Testis (tissue), 2 donors: ENCODE results near the gene A3GALT2.

ENCODE experiments used
- POLR2A ChIP-seq: fragments of 450-650 bp; IDR thresholded peaks from one replicate; pipeline ENCODE4 v1.6.1; 2017; ENCODE audit warnings: antibody characterized with exemption, mild to moderate bottlenecking, moderate library complexity
- TF ChIP-seq, protein P1 (sequence below), 3 experiments: fragments of 450-650 bp in 2 of 3; fragments of 200-600 bp in 1 of 3; sonication (generic) in 1 of 3; IDR thresholded peaks; one replicate each; pipeline ENCODE4 v1.5.1; 2016 to 2019; ENCODE audit warnings: antibody characterized with exemption in 3 of 3, mild to moderate bottlenecking in 2 of 3, moderate library complexity in 1 of 3

DNA sequence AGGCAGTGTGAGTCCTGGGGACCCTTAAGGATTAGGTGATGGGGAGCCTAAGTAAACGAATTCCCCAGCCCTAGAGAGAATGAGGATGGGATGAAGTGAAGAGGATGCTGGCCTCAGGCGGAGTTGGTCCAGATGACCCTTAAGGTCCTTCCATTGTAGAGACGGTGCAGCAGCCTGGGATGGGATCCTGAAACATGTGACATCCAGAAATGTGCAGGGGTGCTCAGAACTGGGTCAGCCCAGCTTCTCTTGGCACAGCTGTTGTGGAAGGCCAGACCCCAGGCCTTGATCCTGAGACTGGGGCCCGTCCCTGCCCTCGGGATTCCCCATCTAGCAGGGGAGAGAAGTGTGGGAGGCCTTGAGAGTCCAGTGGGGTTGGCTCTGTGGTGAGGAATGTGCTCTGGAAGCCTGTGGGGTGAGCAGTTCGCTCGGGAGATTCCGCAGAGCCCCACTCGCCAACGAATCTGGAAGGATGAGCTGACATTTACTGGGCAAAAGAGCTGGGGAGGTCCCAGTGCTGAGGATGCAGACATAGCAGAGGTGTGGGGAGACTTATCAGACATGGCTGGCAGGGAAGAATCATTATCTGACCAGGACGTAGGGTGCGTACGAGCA lies 28.1 kb downstream of the A3GALT2 start:
- TF ChIP-seq, protein P1, sequence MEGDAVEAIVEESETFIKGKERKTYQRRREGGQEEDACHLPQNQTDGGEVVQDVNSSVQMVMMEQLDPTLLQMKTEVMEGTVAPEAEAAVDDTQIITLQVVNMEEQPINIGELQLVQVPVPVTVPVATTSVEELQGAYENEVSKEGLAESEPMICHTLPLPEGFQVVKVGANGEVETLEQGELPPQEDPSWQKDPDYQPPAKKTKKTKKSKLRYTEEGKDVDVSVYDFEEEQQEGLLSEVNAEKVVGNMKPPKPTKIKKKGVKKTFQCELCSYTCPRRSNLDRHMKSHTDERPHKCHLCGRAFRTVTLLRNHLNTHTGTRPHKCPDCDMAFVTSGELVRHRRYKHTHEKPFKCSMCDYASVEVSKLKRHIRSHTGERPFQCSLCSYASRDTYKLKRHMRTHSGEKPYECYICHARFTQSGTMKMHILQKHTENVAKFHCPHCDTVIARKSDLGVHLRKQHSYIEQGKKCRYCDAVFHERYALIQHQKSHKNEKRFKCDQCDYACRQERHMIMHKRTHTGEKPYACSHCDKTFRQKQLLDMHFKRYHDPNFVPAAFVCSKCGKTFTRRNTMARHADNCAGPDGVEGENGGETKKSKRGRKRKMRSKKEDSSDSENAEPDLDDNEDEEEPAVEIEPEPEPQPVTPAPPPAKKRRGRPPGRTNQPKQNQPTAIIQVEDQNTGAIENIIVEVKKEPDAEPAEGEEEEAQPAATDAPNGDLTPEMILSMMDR (IDR thresholded peaks at IDR 0.05), result no peak
- no peak for TF ChIP-seq POLR2A
